HG03103 (cell line): ENCODE measurements around the gene NXPH2.

Source experiments
- ATAC-seq: cut with Tn5 transposase; IDR thresholded peaks from one replicate; pipeline ENCODE4 v1.9.1; 2021; ENCODE audit warnings: low read depth; ENCODE audit not compliant: unreplicated experiment

Gene NXPH2

GRCh38 chr2:138779781-138780445 is at the start of gene NXPH2:
Gene NXPH2 (minus strand): TSS chr2:138780390. CDS start chr2:138780241, 149 bp downstream.
- no peak for ATAC-seq

DNA sequence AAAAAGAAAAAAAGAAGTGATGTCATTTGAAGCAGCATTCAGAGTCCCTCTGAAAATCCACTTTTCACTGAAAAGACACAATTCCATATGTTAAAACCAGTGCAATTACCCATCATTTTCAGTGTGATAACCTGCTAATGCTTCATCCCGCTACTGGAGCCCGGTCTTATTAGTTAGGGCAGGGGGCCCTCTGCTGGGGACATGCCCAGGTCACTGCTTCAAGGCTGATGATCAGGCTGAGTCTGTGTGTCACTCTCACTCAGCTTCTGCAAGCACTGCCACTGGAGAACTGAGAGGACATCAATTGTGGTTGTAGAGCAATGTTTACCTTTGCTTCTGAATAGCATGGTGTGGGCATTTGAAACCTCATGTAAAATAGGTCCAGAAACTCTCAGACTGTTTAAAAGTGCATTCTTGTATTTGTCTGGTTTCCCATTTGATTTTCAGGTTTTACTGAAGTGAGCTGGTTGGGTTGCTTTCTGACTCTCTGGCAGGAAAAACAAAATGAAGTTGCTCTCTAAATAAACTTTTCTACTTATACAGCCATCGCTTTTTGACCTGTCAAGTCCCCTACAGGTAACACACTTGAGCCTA is 49.2 kb upstream of the NXPH2 start:
- ATAC-seq, result peak; percentile 42

GRCh38 chr2:138827426-138828054 is 47.4 kb upstream of the NXPH2 start:
- peak; percentile 64 for ATAC-seq

GRCh38 chr2:138823666-138824065 is 43.5 kb upstream of the NXPH2 start:
- ATAC-seq, result no peak

- ATAC-seq, result no peak
Measured at GRCh38 chr2:138819964-138820363, 39.8 kb upstream of the NXPH2 start.

DNA sequence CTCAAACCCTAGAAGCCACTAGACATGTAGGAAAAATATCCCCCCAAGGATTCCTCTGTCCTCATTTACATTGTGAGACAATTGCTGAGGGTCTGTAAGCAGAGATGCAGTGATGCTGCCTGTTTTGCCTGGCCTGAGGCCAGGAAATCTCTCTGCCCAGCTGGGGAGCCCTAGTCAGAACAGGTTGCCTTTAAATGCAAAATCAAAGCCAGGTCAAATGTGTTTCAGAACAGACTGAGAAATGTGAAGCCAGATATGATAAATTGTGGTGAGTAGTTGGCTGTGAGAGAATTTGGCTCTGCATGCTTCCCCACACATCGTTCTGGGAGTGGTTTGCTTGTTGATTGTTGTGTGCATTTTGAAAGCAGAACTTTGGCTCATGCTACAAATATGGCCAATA is 38.4 kb upstream of the NXPH2 start:
- no peak for ATAC-seq

- ATAC-seq, result no peak
Measured at GRCh38 chr2:138814123-138814898, 34.1 kb upstream of the NXPH2 start.

- ATAC-seq, result no peak
Measured at GRCh38 chr2:138811431-138811830, 31.2 kb upstream of the NXPH2 start.

- ATAC-seq, result no peak
Measured at GRCh38 chr2:138794724-138795123, 14.5 kb upstream of the NXPH2 start.

GRCh38 chr2:138787053-138787666 is 7.0 kb upstream of the NXPH2 start:
- ATAC-seq, result no peak

DNA sequence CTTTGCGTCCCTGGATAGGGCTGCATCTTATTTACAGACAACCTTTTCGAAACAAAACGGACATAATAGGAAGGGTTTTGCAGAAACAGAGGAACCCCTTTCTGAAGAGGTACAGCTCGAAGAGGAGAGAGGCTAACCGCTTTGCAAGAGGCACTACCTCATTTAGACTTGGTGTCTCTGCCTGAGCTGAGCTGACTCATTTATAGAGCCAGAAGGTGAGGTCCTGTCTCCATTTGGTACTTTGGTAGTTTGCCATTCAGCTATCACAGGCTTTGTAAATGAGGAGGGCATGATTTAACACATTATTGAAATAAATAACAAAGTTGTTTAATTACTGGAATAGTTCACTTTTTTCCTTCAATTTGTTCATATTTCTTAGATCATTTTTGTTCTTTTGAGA is 2.2 kb upstream of the NXPH2 start:
- no peak for ATAC-seq

DNA sequence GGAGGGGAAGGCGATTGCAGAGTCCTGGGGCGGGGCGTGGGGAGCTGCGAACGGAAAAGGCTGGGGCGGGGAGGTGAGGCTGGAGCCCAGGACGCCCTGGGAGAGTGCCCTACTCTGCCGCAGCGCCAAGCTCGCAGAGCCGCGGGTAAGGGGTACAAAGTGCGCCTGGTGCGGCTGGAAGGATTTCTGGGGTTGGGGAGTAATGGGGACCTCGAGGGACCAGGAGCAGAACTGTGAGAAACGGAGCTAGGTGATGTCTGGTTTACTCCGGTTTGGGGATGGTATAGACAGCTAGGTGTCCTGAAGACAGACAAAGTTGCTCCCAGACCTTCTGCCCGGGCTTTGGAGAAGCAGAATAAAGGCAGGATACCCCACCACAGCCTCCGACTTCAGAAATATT is 718 bp upstream of the NXPH2 start:
- no peak for ATAC-seq

DNA sequence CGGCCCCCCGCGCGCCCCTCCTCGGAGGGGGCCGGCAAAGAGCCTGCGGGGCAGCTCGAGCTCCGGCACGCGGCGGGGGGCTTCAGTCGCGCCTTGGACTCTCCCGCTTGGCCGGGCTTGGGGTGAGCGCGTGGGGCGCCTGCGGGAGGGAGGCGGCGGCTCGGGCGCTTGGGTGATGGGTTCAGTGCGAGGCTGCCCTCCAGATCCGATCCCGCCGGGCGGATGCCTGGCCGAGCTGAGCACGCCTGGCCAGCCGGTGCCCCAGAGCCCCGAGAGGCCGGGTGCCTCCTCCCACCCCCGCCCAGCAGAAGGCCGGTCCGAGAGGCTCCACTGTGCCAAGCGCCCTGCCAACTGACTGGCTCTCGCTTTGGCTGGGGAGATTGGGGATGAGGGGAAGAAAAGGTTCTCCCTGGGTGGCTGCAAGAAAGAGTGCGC is 273 bp upstream of the NXPH2 start:
- no peak for ATAC-seq

GRCh38 chr2:138779406-138779780 is 797 bp downstream of the NXPH2 start:
- ATAC-seq, result no peak

- ATAC-seq, result no peak
Measured at GRCh38 chr2:138777996-138778395, 2.2 kb downstream of the NXPH2 start.

DNA sequence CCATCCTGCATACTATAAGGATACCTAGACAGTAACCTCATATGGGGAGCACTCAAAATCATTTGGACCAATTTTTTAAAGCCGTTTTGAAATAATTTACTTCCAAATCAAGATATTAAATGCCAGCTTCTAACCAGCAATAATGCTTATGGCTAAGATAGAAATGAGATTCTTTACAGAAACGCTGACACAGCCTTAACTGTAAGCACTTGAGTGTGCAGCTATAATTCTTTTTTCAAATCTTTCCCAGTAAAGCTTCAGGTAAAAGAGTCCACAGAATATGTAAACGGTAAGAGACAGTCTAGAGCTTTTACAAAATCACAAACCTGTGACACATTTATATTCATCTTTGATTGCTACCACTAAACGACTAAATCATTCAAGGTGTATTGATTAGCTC is 4.5 kb downstream of the NXPH2 start:
- ATAC-seq, result no peak

DNA sequence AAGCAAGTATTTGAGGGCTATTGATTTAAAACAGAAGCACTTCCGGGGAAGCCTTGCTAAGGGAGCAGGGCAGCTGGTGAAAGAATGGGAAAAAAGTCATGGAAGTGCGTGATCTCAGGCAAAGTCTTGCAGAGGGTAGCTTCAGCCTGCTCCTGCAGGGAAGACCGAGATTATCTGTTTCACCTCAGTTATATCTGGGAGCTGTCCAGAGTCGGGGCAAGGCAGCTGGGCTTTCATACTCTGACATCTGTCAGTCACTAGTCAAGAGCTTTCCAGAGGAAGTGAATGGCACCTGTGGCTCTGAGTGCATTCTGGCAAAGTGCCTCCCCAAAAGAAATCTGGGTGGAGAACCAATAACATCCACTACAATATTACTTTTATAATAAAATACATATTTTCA is 8.7 kb downstream of the NXPH2 start:
- no peak for ATAC-seq

DNA sequence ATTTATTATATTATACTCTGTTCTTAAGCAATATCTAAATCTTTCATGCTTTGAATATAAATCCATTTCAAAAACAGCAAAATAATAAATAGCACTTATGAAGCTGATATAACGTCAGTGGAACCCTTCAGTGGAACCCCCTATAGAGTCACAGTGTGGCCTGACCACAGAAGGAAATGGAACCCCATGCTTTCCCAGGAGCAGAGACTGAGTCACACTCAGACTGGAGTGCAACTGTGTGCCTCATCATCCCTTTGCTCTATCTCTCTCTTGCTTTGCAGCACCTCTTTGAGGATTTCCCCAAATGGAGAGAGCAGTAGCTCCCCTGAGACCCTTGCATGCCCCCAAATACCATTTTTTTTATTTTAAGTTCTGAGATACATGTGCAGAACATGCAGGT is 13.1 kb downstream of the NXPH2 start:
- no peak for ATAC-seq

GRCh38 chr2:138766464-138766863 is 13.7 kb downstream of the NXPH2 start:
- no peak for ATAC-seq

DNA sequence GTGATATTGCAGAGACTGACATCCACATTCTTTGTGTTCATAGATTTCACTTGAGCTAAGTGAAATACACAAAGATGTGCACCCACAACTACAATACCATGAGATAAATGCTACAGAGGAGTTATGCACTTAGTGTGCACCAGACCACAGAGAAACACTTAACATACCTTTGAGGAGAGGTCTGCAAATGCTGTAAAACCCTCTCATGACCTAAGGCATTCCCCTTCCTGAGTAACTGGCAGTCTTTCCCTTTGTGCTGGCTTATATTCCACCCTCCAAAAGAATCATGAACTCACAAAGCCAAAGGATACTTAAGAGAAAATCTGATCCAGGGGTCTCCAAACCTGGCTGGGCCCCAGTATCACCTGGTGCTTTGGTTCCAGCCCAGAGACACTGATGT is 16.2 kb downstream of the NXPH2 start:
- ATAC-seq, result no peak

GRCh38 chr2:138762533-138762932 is 17.7 kb downstream of the NXPH2 start:
- no peak for ATAC-seq
